H1 (cell line): ENCODE results near the gene DKK3. TPM values are rescaled to one million over a fixed set of nuclear protein-coding genes. Genes with fewer than 3 reads are reported as not detected.

Source experiments
- CTCF ChIA-PET: fragments of 300-600 bp; sonication (Branson Sonifier 250); formaldehyde crosslinking; loops from one replicate; lab custom pipeline; 2021; ENCODE audit not compliant: partially characterized antibody; lab: Charles Lee
- POLR2A ChIA-PET: fragments of 300-600 bp; sonication (Branson Sonifier 250); formaldehyde crosslinking; loops from one replicate; lab custom pipeline; 2021; ENCODE audit warnings: inconsistent platforms; ENCODE audit not compliant: partially characterized antibody; lab: Charles Lee
- DNase-seq, 2 experiments: peaks; one replicate each; pipeline versions ENCODE4 v3.0.0 to v3.0.0-alpha.2; 2010 to 2022; ENCODE audit warnings: low spot score in 2 of 2, low read depth in 1 of 2, mixed read lengths in 1 of 2
- FAIRE-seq: peaks from 2 replicates; lab custom pipeline; 2011; peaks lifted over from hg19 to GRCh38; lab: Jason Lieb, UNC
- H2AFZ ChIP-seq: 2 replicates; pipeline ENCODE4 v1.8.1; 2012; ENCODE audit warnings: low read length, inconsistent platforms
- H2AK5ac ChIP-seq: 2 replicates; pipeline ENCODE4 v1.6.1; 2013; ENCODE audit warnings: low read depth, low read length
- H2BK120ac ChIP-seq: replicated peaks from 2 replicates; pipeline ENCODE3; 2013; ENCODE audit warnings: low read depth, low read length, inconsistent platforms
- H2BK12ac ChIP-seq: 2 replicates; pipeline ENCODE4 v1.6.1; 2013; ENCODE audit warnings: low read depth, low read length
- H2BK15ac ChIP-seq: 2 replicates; pipeline ENCODE4 v1.6.1; 2013; ENCODE audit warnings: low read length
- H2BK20ac ChIP-seq: 2 replicates; pipeline ENCODE4 v1.6.1; 2013; ENCODE audit warnings: low read length
- H2BK5ac ChIP-seq: 2 replicates; pipeline ENCODE4 v1.6.1; 2013; ENCODE audit warnings: low read depth, low read length
- H3K14ac ChIP-seq: 2 replicates; pipeline ENCODE4 v1.6.1; 2013; ENCODE audit warnings: inconsistent platforms; ENCODE audit not compliant: insufficient read length
- H3K18ac ChIP-seq: 2 replicates; pipeline ENCODE4 v1.6.1; 2013; ENCODE audit warnings: low read length; ENCODE audit errors: extremely low read depth
- H3K23ac ChIP-seq: 2 replicates; pipeline ENCODE4 v1.6.1; 2013; ENCODE audit warnings: inconsistent platforms; ENCODE audit not compliant: insufficient read length
- H3K23me2 ChIP-seq: 2 replicates; pipeline ENCODE4 v1.6.1; 2013; ENCODE audit warnings: low read depth, low read length
- H3K27ac ChIP-seq: 2 replicates; pipeline ENCODE4 v1.6.1; 2011; ENCODE audit warnings: low read depth, low read length, inconsistent platforms
- H3K27me3 ChIP-seq, 4 experiments: replicated peaks in 1 of 4; 1 replicate in 1 of 4; 2 replicates in 3 of 4; pipeline versions ENCODE4 v1.6.1 to v1.8.1; 2011 to 2013; ENCODE audit warnings: low read length in 3 of 4, mild to moderate bottlenecking in 3 of 4, inconsistent platforms in 2 of 4, mixed read lengths in 2 of 4, moderate library complexity in 1 of 4; ENCODE audit not compliant: control insufficient read depth in 3 of 4, insufficient read depth in 3 of 4; ENCODE audit errors: extremely low read depth in 1 of 4
- H3K36me3 ChIP-seq, 4 experiments: 2 replicates each; pipeline versions ENCODE4 v1.6.1 to v1.8.1; 2011 to 2013; ENCODE audit warnings: mild to moderate bottlenecking in 4 of 4, low read length in 3 of 4, moderate library complexity in 2 of 4, control low read depth in 1 of 4, inconsistent platforms in 1 of 4; ENCODE audit not compliant: insufficient read depth in 4 of 4, control insufficient read depth in 2 of 4
- H3K4ac ChIP-seq: replicated peaks from 2 replicates; pipeline ENCODE3; 2013; ENCODE audit warnings: low read length, low read depth, mixed read lengths, inconsistent platforms; ENCODE audit not compliant: insufficient read length
- H3K4me1 ChIP-seq, 4 experiments: replicated peaks in 1 of 4; 1 replicate in 1 of 4; 2 replicates in 3 of 4; pipeline versions ENCODE4 v1.6.1 to v1.8.1; 2011 to 2013; ENCODE audit warnings: low read length in 3 of 4, inconsistent platforms in 2 of 4, mixed read lengths in 1 of 4; ENCODE audit not compliant: insufficient read depth in 4 of 4, control insufficient read depth in 3 of 4
- H3K4me2 ChIP-seq, 2 experiments: 2 replicates each; pipeline versions ENCODE4 v1.6.1 to v1.8.1; 2011 to 2013; ENCODE audit warnings: low read depth in 2 of 2, low read length in 2 of 2, control low read depth in 1 of 2, inconsistent platforms in 1 of 2, mild to moderate bottlenecking in 1 of 2; ENCODE audit not compliant: insufficient read depth in 1 of 2
- H3K4me3 ChIP-seq, 4 experiments: fragments of 200-600, 300-600 bp in 1 of 4; sonication (generic), shearing (Covaris generic), sonication (Bioruptor Twin) in 1 of 4; 2 replicates each; pipeline versions ENCODE4 v1.5.1 to v1.8.1; 2011 to 2016; ENCODE audit warnings: low read length in 4 of 4, low read depth in 3 of 4, control low read depth in 2 of 4, inconsistent platforms in 2 of 4, mild to moderate bottlenecking in 2 of 4, mixed read lengths in 1 of 4, moderate library complexity in 1 of 4; ENCODE audit not compliant: insufficient read depth in 2 of 4; ENCODE audit errors: extremely low read depth in 1 of 4
- H3K56ac ChIP-seq: replicated peaks from 2 replicates; pipeline ENCODE3; 2013; ENCODE audit warnings: low read depth, mild to moderate bottlenecking, mixed read lengths, low read length, inconsistent platforms; ENCODE audit not compliant: insufficient read length
- H3K79me1 ChIP-seq: 2 replicates; pipeline ENCODE4 v1.6.1; 2013; ENCODE audit warnings: low read depth, low read length, control low read depth
- H3K79me2 ChIP-seq, 2 experiments: 2 replicates each; pipeline versions ENCODE4 v1.6.1 to v1.8.1; 2012 to 2013; ENCODE audit warnings: low read length in 2 of 2, mild to moderate bottlenecking in 2 of 2, inconsistent platforms in 1 of 2; ENCODE audit not compliant: insufficient read depth in 2 of 2, control insufficient read depth in 1 of 2
- H3K9ac ChIP-seq, 4 experiments: replicated peaks in 1 of 4; 1 replicate in 1 of 4; 2 replicates in 3 of 4; pipeline versions ENCODE4 v1.6.1 to v1.8.1; 2011 to 2013; ENCODE audit warnings: low read depth in 3 of 4, low read length in 3 of 4, control low read depth in 2 of 4, mild to moderate bottlenecking in 2 of 4, moderate library complexity in 2 of 4, inconsistent platforms in 1 of 4; ENCODE audit errors: extremely low read depth in 1 of 4
- H3K9me3 ChIP-seq, 2 experiments: 2 replicates each; pipeline versions ENCODE4 v1.6.1 to v1.8.1; 2012 to 2013; ENCODE audit warnings: mild to moderate bottlenecking in 2 of 2, moderate library complexity in 2 of 2, control low read depth in 1 of 2, inconsistent platforms in 1 of 2, low read depth in 1 of 2, low read length in 1 of 2, mixed read lengths in 1 of 2; ENCODE audit not compliant: insufficient read depth in 2 of 2
- H4K20me1 ChIP-seq, 2 experiments: replicated peaks in 1 of 2; 2 replicates each; pipeline versions ENCODE3 to v1.8.1; 2011 to 2013; ENCODE audit warnings: inconsistent platforms in 2 of 2, low read length in 2 of 2, mild to moderate bottlenecking in 1 of 2; ENCODE audit not compliant: insufficient read depth in 2 of 2, control insufficient read depth in 1 of 2
- H4K5ac ChIP-seq: 2 replicates; pipeline ENCODE4 v1.6.1; 2013; ENCODE audit warnings: low read length, low read depth, mixed read lengths, inconsistent platforms; ENCODE audit not compliant: insufficient read length
- H4K8ac ChIP-seq: 2 replicates; pipeline ENCODE4 v1.8.0; 2013; ENCODE audit warnings: mild to moderate bottlenecking, moderate library complexity, low read length, inconsistent platforms; ENCODE audit not compliant: insufficient read depth; ENCODE audit errors: extremely low read depth
- H4K91ac ChIP-seq: replicated peaks from 2 replicates; pipeline ENCODE3; 2013; ENCODE audit warnings: low read length, mixed read lengths, inconsistent platforms; ENCODE audit not compliant: insufficient read length
- BRCA1 ChIP-seq: IDR thresholded peaks from 2 replicates; pipeline ENCODE4 v1.6.1; 2012; ENCODE audit warnings: low read depth, low read length, improper control_type of control experiment
- HDAC6 ChIP-seq: IDR thresholded peaks from one replicate; pipeline ENCODE4 v1.7.1; 2012; ENCODE audit warnings: low read depth, mild to moderate bottlenecking, inconsistent platforms, low read length, moderate library complexity
- NRF1 ChIP-seq: IDR thresholded peaks from 2 replicates; pipeline ENCODE4 v1.6.1; 2011; ENCODE audit warnings: mild to moderate bottlenecking, low read depth, low read length, improper control_type of control experiment
- PHF8 ChIP-seq: fragments of 200-600 bp; sonication (generic); conservative IDR thresholded peaks from 2 replicates; pipeline ENCODE4 v1.7.1; 2012; ENCODE audit warnings: low read depth, mild to moderate bottlenecking, inconsistent platforms, low read length, moderate library complexity
- RBBP5 ChIP-seq: IDR thresholded peaks from 2 replicates; pipeline ENCODE4 v1.7.1; 2012; ENCODE audit warnings: low read depth, mild to moderate bottlenecking, inconsistent platforms, low read length, moderate library complexity, borderline replicate concordance
- SIN3A ChIP-seq, 2 experiments: IDR thresholded peaks in 1 of 2; conservative IDR thresholded peaks in 1 of 2; 2 replicates each; pipeline ENCODE4 v1.6.1; 2011 to 2012; ENCODE audit warnings: low read length in 2 of 2, improper control_type of control experiment in 1 of 2, low read depth in 1 of 2, mild to moderate bottlenecking in 1 of 2
- SIRT6 ChIP-seq: IDR thresholded peaks from one replicate; pipeline ENCODE4 v1.7.1; 2012; ENCODE audit warnings: low read length, inconsistent platforms
- SIX5 ChIP-seq: IDR thresholded peaks from 2 replicates; pipeline ENCODE4 v1.6.1; 2011; ENCODE audit warnings: mild to moderate bottlenecking, low read depth, low read length
- SP4 ChIP-seq: IDR thresholded peaks from 2 replicates; pipeline ENCODE4 v1.6.1; 2012; ENCODE audit warnings: low read length, inconsistent platforms
- WGBS, 2 experiments: shearing (Covaris generic) in 1 of 2; methylation state at CpG; one replicate each; pipeline versions ENCODE4 v1.1.6 to v1.1.7; 2013 to 2015; ENCODE audit warnings: low lambda C conversion rate in 2 of 2, mixed read lengths in 2 of 2, inconsistent platforms in 1 of 2, low coverage in 1 of 2, missing lambda C conversion rate in 1 of 2; ENCODE audit not compliant: insufficient replicate concordance in 2 of 2, insufficient coverage in 1 of 2, insufficient read length in 1 of 2; ENCODE audit errors: extremely low coverage in 1 of 2, missing lambda C conversion rate in 1 of 2; 5-methylcytosine and 5-hydroxymethylcytosine counted together
- polyA plus RNA-seq, 7 experiments: library from polyadenylated mRNA; depleted of rRNA in 3 of 7; stranded (reverse) in 5 of 7; unstranded in 2 of 7; fragments of >200 nt in 5 of 7; fragments of 200-250 nt in 2 of 7; gene quantifications; 1 replicate in 5 of 7; 2 replicates in 1 of 7; 4 replicates in 1 of 7; pipeline versions ENCODE4 v1.2.1 to v1.2.3, GENCODE V29; 2011 to 2013; ENCODE audit warnings: missing spikeins in 2 of 7, mixed read lengths in 2 of 7
- total RNA-seq: library from RNA; stranded (reverse); fragmentation: NEBNext Ultra II Directional; extraction: Animal tissue kit (Norgen Biotek cat#: 25700); gene quantifications from 2 replicates; pipeline ENCODE4 v1.2.1, GENCODE V29; 2021
- TF ChIP-seq, protein P1 (sequence below): IDR thresholded peaks from 2 replicates; pipeline ENCODE4 v1.6.1; 2012; ENCODE audit warnings: inconsistent platforms

Gene DKK3
- total and polyA plus RNA-seq, 2 of the 8 experiments (the other 6 are each of a cell fraction or from before 2014, with no cell fraction given), result 30.0 to 40.1 TPM

DNA sequence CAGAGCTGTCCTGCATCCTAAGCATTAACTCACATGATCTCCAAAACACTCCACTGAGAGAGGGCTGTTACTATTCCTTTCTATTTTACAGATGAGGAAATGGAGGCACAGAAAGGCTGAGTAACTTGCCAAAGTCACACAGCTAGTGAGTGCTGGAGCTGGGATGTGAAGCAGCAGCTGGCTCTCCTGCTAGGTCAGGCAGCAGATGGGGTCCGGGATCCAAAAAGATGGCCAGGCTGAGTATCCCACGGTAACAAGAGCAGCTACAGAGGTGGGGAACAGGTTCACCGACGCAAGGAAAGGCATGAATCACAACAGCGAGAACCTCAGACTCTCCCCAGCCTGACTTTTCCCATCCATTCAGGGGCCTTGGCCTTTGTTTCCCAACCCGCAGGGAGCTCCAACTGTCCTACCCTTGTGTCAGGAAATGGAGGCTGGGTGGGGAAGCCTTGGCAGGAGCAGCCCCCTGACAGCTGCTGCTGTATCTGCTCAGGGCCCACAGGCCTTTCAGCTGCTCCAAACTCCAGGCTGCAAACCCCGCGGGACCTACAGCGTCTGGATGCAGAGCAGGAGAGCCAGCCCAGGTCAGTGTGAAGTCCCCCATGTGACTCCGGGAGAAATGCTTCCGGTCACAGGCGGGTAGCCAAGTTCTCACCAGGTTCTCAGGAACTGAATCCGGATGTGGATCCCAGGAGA lies 29.5 kb downstream of the DKK3 start:
- CTCF ChIA-PET, result interaction anchor here (0.8 to 5.4 kb wide), 9 partner anchors 12 to 258 kb away, joined by 3 to 63 read pairs (median 3); no protein-coding TSS in a partner anchor
- WGBS, 2 experiments, result 88% methylated on average over 13 of the region's 13 CpGs; no CpG with 5 or more reads in 1 of the 2 experiments
- Histone ChIP-seq H3K4me2 (no peak overlapping the region), H2BK15ac (no peak overlapping the region), H3K14ac (no peak overlapping the region), H4K91ac (no peak overlapping the region), H3K9ac (no peak overlapping the region), H3K4me1 (peaks cover 0 to 3% (median 2%) of the 10 kb centered on the region in 4 experiments; a peak in 4 of 7 replicates), H4K20me1 (no peaks in the 10 kb centered on the region), H3K23me2 (no peaks in the 10 kb centered on the region), H3K79me1 (no peaks in the 10 kb centered on the region), H2BK12ac (no peak overlapping the region), H2BK5ac (no peak overlapping the region), H3K36me3 (no peaks in the 10 kb centered on the region), H3K79me2 (no peaks in the 10 kb centered on the region), H2AK5ac (no peak overlapping the region), H3K18ac (no peak overlapping the region), H4K8ac (no peak overlapping the region), H2BK120ac (no peak overlapping the region), H3K4ac (no peak overlapping the region), H3K9me3 (no peaks in the 10 kb centered on the region)
- POLR2A ChIA-PET, result no interaction called here
- DNase-seq, result peak in 1 of 2 experiments; percentile 41
- FAIRE-seq, result no peak
- TF ChIP-seq SIN3A (conservative IDR thresholded peaks at IDR 0.05 in 1 of 2, IDR thresholded peaks at IDR 0.05 in 1 of 2; ENCODE audit: low read depth in 1 of 2, low read length in 2 of 2) (no peak), SIX5 (no peak), PHF8 (no peak), NRF1 (no peak), BRCA1 (no peak), SP4 (no peak), RBBP5 (no peak), SIRT6 (no peak), HDAC6 (no peak)
- TF ChIP-seq, protein P1, sequence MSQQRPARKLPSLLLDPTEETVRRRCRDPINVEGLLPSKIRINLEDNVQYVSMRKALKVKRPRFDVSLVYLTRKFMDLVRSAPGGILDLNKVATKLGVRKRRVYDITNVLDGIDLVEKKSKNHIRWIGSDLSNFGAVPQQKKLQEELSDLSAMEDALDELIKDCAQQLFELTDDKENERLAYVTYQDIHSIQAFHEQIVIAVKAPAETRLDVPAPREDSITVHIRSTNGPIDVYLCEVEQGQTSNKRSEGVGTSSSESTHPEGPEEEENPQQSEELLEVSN, result no peak
- TF ChIP-seq, all 59 proteins: peak for 0
- Histone ChIP-seq H3K23ac (no peak overlapping the region), H3K56ac (peak overlapping the region; percentile 4), H4K5ac (no peak overlapping the region), H3K4me3 (no peak overlapping the region), H2AFZ (no peak overlapping the region), H3K27me3 (no peaks in the 10 kb centered on the region), H2BK20ac (no peak overlapping the region), H3K27ac (no peak overlapping the region)
